ENCODE data around the gene CNBD2.
A peak's percentile ranks its signal among the peaks of the same experiment; 100 is the strongest.

Gene CNBD2

GRCh38 chr20:35972462-35972861 is 4.1 kb downstream of the CNBD2 start:
- FAIRE-seq (no peak), DNase-seq (ENCODE audit: insufficient read length, low spot score) (no peak)

GRCh38 chr20:35974256-35974655 is 5.9 kb downstream of the CNBD2 start:
- FAIRE-seq = no peak
- TF ChIP-seq SPI1 (IDR thresholded peaks at IDR 0.05; ENCODE audit: low read depth, low read length) (no peak), POLR2AphosphoS5 (IDR thresholded peaks at IDR 0.05; ENCODE audit: low read depth, low read length) (no peak), TAF1 (IDR thresholded peaks at IDR 0.05; ENCODE audit: low read depth, low read length) (no peak), PAX5 (IDR thresholded peaks at IDR 0.05; ENCODE audit: insufficient read depth, low read length, severe bottlenecking) (no peak), POLR2A (IDR thresholded peaks at IDR 0.05; ENCODE audit: low read depth, low read length) (no peak), POU2F2 (IDR thresholded peaks at IDR 0.05; ENCODE audit: low read depth, low read length) (no peak)
- DNase-seq (ENCODE audit: insufficient read length, low spot score) = no peak

More at GRCh38 chr20:35972462-35972861, 4.1 kb downstream of the CNBD2 start:
- TF ChIP-seq POLR2A (IDR thresholded peaks at IDR 0.05; ENCODE audit: low read depth, low read length) (no peak), PAX5 (IDR thresholded peaks at IDR 0.05; ENCODE audit: insufficient read depth, low read length, severe bottlenecking) (no peak), POLR2AphosphoS5 (IDR thresholded peaks at IDR 0.05; ENCODE audit: low read depth, low read length) (no peak), POU2F2 (IDR thresholded peaks at IDR 0.05; ENCODE audit: low read depth, low read length) (no peak), TAF1 (IDR thresholded peaks at IDR 0.05; ENCODE audit: low read depth, low read length) (no peak), SPI1 (IDR thresholded peaks at IDR 0.05; ENCODE audit: low read depth, low read length) (no peak)

GRCh38 chr20:35975576-35976373 is 7.4 kb downstream of the CNBD2 start:
- TF ChIP-seq TAF1 (IDR thresholded peaks at IDR 0.05; ENCODE audit: low read depth, low read length) (no peak), POLR2AphosphoS5 (IDR thresholded peaks at IDR 0.05; ENCODE audit: low read depth, low read length) (no peak), PAX5 (IDR thresholded peaks at IDR 0.05; ENCODE audit: insufficient read depth, low read length, severe bottlenecking) (no peak), POU2F2 (IDR thresholded peaks at IDR 0.05; ENCODE audit: low read depth, low read length) (no peak), POLR2A (IDR thresholded peaks at IDR 0.05; ENCODE audit: low read depth, low read length) (no peak), SPI1 (IDR thresholded peaks at IDR 0.05; ENCODE audit: low read depth, low read length) (no peak)
- FAIRE-seq = no peak
- no peak for DNase-seq (ENCODE audit: insufficient read length, low spot score)

GRCh38 chr20:35978041-35978513 is 9.7 kb downstream of the CNBD2 start:
- FAIRE-seq (no peak), DNase-seq (ENCODE audit: insufficient read length, low spot score) (no peak)
- TF ChIP-seq TAF1 (IDR thresholded peaks at IDR 0.05; ENCODE audit: low read depth, low read length) (no peak), POU2F2 (IDR thresholded peaks at IDR 0.05; ENCODE audit: low read depth, low read length) (no peak), SPI1 (IDR thresholded peaks at IDR 0.05; ENCODE audit: low read depth, low read length) (no peak), PAX5 (IDR thresholded peaks at IDR 0.05; ENCODE audit: insufficient read depth, low read length, severe bottlenecking) (no peak), POLR2A (IDR thresholded peaks at IDR 0.05; ENCODE audit: low read depth, low read length) (no peak), POLR2AphosphoS5 (IDR thresholded peaks at IDR 0.05; ENCODE audit: low read depth, low read length) (no peak)

- FAIRE-seq (no peak), DNase-seq (ENCODE audit: insufficient read length, low spot score) (no peak)
- TF ChIP-seq POU2F2 (IDR thresholded peaks at IDR 0.05; ENCODE audit: low read depth, low read length) (no peak), POLR2A (IDR thresholded peaks at IDR 0.05; ENCODE audit: low read depth, low read length) (no peak), SPI1 (IDR thresholded peaks at IDR 0.05; ENCODE audit: low read depth, low read length) (no peak), POLR2AphosphoS5 (IDR thresholded peaks at IDR 0.05; ENCODE audit: low read depth, low read length) (no peak), TAF1 (IDR thresholded peaks at IDR 0.05; ENCODE audit: low read depth, low read length) (no peak), PAX5 (IDR thresholded peaks at IDR 0.05; ENCODE audit: insufficient read depth, low read length, severe bottlenecking) (no peak)
Measured at GRCh38 chr20:35979544-35979943, 11.2 kb downstream of the CNBD2 start.

- DNase-seq (ENCODE audit: insufficient read length, low spot score) (no peak), FAIRE-seq (no peak)
- TF ChIP-seq POLR2A (IDR thresholded peaks at IDR 0.05; ENCODE audit: low read depth, low read length) (no peak), TAF1 (IDR thresholded peaks at IDR 0.05; ENCODE audit: low read depth, low read length) (no peak), POLR2AphosphoS5 (IDR thresholded peaks at IDR 0.05; ENCODE audit: low read depth, low read length) (no peak), PAX5 (IDR thresholded peaks at IDR 0.05; ENCODE audit: insufficient read depth, low read length, severe bottlenecking) (no peak), SPI1 (IDR thresholded peaks at IDR 0.05; ENCODE audit: low read depth, low read length) (no peak)
Measured at GRCh38 chr20:35981969-35982368, 13.6 kb downstream of the CNBD2 start.

GRCh38 chr20:35984382-35984781 is 16.0 kb downstream of the CNBD2 start:
- TF ChIP-seq POLR2A (IDR thresholded peaks at IDR 0.05; ENCODE audit: low read depth, low read length) (no peak), SPI1 (IDR thresholded peaks at IDR 0.05; ENCODE audit: low read depth, low read length) (0 out of 2 replicates have a peak, but pooled peaks have one; percentile 12)
- FAIRE-seq = no peak
- DNase-seq (ENCODE audit: insufficient read length, low spot score) = no peak

- DNase-seq (ENCODE audit: insufficient read length, low spot score) (no peak), FAIRE-seq (no peak)
- TF ChIP-seq POU2F2 (IDR thresholded peaks at IDR 0.05; ENCODE audit: low read depth, low read length) = no peak
- no peak for TF ChIP-seq POLR2A (IDR thresholded peaks at IDR 0.05; ENCODE audit: low read depth, low read length)
- TF ChIP-seq PAX5 (IDR thresholded peaks at IDR 0.05; ENCODE audit: insufficient read depth, low read length, severe bottlenecking) = no peak
- TF ChIP-seq TAF1 (IDR thresholded peaks at IDR 0.05; ENCODE audit: low read depth, low read length) = no peak
- TF ChIP-seq SPI1 (IDR thresholded peaks at IDR 0.05; ENCODE audit: low read depth, low read length) = no peak
- TF ChIP-seq POLR2AphosphoS5 (IDR thresholded peaks at IDR 0.05; ENCODE audit: low read depth, low read length) = no peak
Measured at GRCh38 chr20:35985806-35986205, 17.4 kb downstream of the CNBD2 start.

GRCh38 chr20:35988910-35989463 is 20.6 kb downstream of the CNBD2 start:
- DNase-seq (ENCODE audit: insufficient read length, low spot score) (no peak), FAIRE-seq (no peak)
- TF ChIP-seq SPI1 (IDR thresholded peaks at IDR 0.05; ENCODE audit: low read depth, low read length) (no peak), POLR2A (IDR thresholded peaks at IDR 0.05; ENCODE audit: low read depth, low read length) (no peak), POU2F2 (IDR thresholded peaks at IDR 0.05; ENCODE audit: low read depth, low read length) (no peak), TAF1 (IDR thresholded peaks at IDR 0.05; ENCODE audit: low read depth, low read length) (no peak), POLR2AphosphoS5 (IDR thresholded peaks at IDR 0.05; ENCODE audit: low read depth, low read length) (no peak), PAX5 (IDR thresholded peaks at IDR 0.05; ENCODE audit: insufficient read depth, low read length, severe bottlenecking) (no peak)

Measured in GM12891 (cell line).